ENCODE data around the gene ADGRV1. TPM values are rescaled to one million over a fixed set of nuclear protein-coding genes. Genes with fewer than 3 reads are reported as not detected.
"Not testable (repeated sequence)": the region's sequence is repeated elsewhere in the genome, so short reads cannot be mapped to it uniquely, and the experiment has no call there.

ADGRV1 gene
- total RNA-seq, 2 donors from 2014 or later, result 1.4 TPM; not detected in 1

GRCh38 chr5:90915393-90915792 lies 356.8 kb downstream of the ADGRV1 start:
- no peak for TF ChIP-seq CTCF (IDR thresholded peaks at IDR 0.05)
- ATAC-seq (ENCODE audit: insufficient number of reproducible peaks, low FRiP score, low read depth) (no peak), DNase-seq (ENCODE audit: low spot score) (no peak)
- H3K4me3 ChIP-seq, result no peak overlapping the region
- H3K27me3 ChIP-seq (replicated peaks; ENCODE audit: insufficient read depth), result no peaks in the 10 kb centered on the region
- H3K27ac ChIP-seq, result no peak overlapping the region
- H3K9me3 ChIP-seq, result no peaks in the 10 kb centered on the region
- no peaks in the 10 kb centered on the region for H3K4me1 ChIP-seq (ENCODE audit: control insufficient read depth in 1 of 2, low read depth in 2 of 2)
- H3K36me3 ChIP-seq, result no peaks in the 10 kb centered on the region

- H3K4me3 ChIP-seq, result no peak overlapping the region
- no peaks in the 10 kb centered on the region for H3K27me3 ChIP-seq (replicated peaks; ENCODE audit: insufficient read depth)
- no peak for ATAC-seq (ENCODE audit: insufficient number of reproducible peaks, low FRiP score, low read depth)
- H3K9me3 ChIP-seq, result no peaks in the 10 kb centered on the region
- H3K27ac ChIP-seq, result no peak overlapping the region
- no peak for DNase-seq (ENCODE audit: low spot score)
- no peak for TF ChIP-seq CTCF (IDR thresholded peaks at IDR 0.05)
- no peaks in the 10 kb centered on the region for H3K36me3 ChIP-seq
- no peaks in the 10 kb centered on the region for H3K4me1 ChIP-seq (ENCODE audit: control insufficient read depth in 1 of 2, low read depth in 2 of 2)
Measured at GRCh38 chr5:90916947-90917800, 358.6 kb downstream of the ADGRV1 start.

GRCh38 chr5:90917928-90918668 lies 359.5 kb downstream of the ADGRV1 start:
- H3K4me1 ChIP-seq (ENCODE audit: control insufficient read depth in 1 of 2, low read depth in 2 of 2), result no peaks in the 10 kb centered on the region
- DNase-seq (ENCODE audit: low spot score) (no peak), ATAC-seq (ENCODE audit: insufficient number of reproducible peaks, low FRiP score, low read depth) (no peak)
- H3K27ac ChIP-seq, result no peak overlapping the region
- no peaks in the 10 kb centered on the region for H3K27me3 ChIP-seq (replicated peaks; ENCODE audit: insufficient read depth)
- no peak overlapping the region for H3K4me3 ChIP-seq
- TF ChIP-seq CTCF (IDR thresholded peaks at IDR 0.05), result no peak
- no peaks in the 10 kb centered on the region for H3K9me3 ChIP-seq
- no peaks in the 10 kb centered on the region for H3K36me3 ChIP-seq

GRCh38 chr5:90921418-90921973 lies 362.9 kb downstream of the ADGRV1 start:
- ATAC-seq (ENCODE audit: insufficient number of reproducible peaks, low FRiP score, low read depth) (no peak), DNase-seq (ENCODE audit: low spot score) (no peak)
- H3K9me3 ChIP-seq, result no peaks in the 10 kb centered on the region
- TF ChIP-seq CTCF (IDR thresholded peaks at IDR 0.05), result no peak
- no peaks in the 10 kb centered on the region for H3K27me3 ChIP-seq (replicated peaks; ENCODE audit: insufficient read depth)
- H3K4me1 ChIP-seq (ENCODE audit: control insufficient read depth in 1 of 2, low read depth in 2 of 2), result no peaks in the 10 kb centered on the region
- H3K4me3 ChIP-seq, result no peak overlapping the region
- H3K27ac ChIP-seq, result no peak overlapping the region
- H3K36me3 ChIP-seq, result no peaks in the 10 kb centered on the region

GRCh38 chr5:90924222-90924621 lies 365.6 kb downstream of the ADGRV1 start:
- ATAC-seq (ENCODE audit: insufficient number of reproducible peaks, low FRiP score, low read depth); H3K27me3 ChIP-seq (replicated peaks; ENCODE audit: insufficient read depth): not testable (repeated sequence)

GRCh38 chr5:90929013-90929839 lies 370.6 kb downstream of the ADGRV1 start:
- not testable (repeated sequence) for H3K9me3 ChIP-seq; ATAC-seq (ENCODE audit: insufficient number of reproducible peaks, low FRiP score, low read depth); H3K4me1 ChIP-seq (ENCODE audit: control insufficient read depth in 1 of 2, low read depth in 2 of 2); H3K4me3 ChIP-seq; DNase-seq (ENCODE audit: low spot score); H3K36me3 ChIP-seq; H3K27me3 ChIP-seq (replicated peaks; ENCODE audit: insufficient read depth); H3K27ac ChIP-seq

More at GRCh38 chr5:90924222-90924621, 365.6 kb downstream of the ADGRV1 start:
- H3K4me3 ChIP-seq; H3K4me1 ChIP-seq (ENCODE audit: control insufficient read depth in 1 of 2, low read depth in 2 of 2); H3K27ac ChIP-seq; H3K36me3 ChIP-seq; DNase-seq (ENCODE audit: low spot score); H3K9me3 ChIP-seq: not testable (repeated sequence)
